ENCODE measurements around the gene PITPNM3. TPM values are rescaled to one million over a fixed set of nuclear protein-coding genes. Genes with fewer than 3 reads are reported as not detected.

Gene PITPNM3
- polyA plus RNA-seq, 1 donor from 2014 or later: 3.0 TPM

DNA sequence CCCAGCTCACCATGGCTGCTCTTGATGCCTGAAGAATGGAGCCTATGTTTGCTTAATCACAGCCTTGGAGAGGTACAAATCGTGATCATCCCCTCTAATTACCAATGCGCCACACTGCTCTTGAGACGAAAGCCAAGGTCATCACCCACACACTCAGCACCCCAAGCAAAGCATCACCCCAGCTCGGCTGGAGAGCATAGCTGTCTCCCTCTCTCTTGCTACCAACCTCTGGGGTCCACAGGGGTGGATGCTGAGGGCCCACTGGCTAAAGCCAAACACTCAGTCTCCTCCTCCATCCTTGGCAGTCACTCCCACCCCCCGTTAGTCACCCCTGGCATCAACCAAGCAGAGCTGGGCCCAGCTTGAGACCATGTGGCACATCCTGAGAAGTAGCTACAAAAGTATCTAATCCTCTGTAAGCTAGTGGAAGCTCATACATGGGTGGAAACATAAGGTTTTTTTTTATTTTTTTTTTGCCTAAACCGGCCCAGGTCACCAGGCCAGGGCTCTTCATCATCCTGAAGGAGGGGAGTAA lies 67.3 kb downstream of the PITPNM3 start:
- Histone ChIP-seq H3K9me2 (ENCODE audit: insufficient read depth, low read length) (no peaks in the 10 kb centered on the region), H3K9ac (ENCODE audit: low read length) (no peak overlapping the region), H3K27me3 (ENCODE audit: insufficient read depth, low read depth, low read length) (no peaks in the 10 kb centered on the region), H3K36me3 (ENCODE audit: insufficient read depth, low read length) (no peaks in the 10 kb centered on the region), H2AFZ (ENCODE audit: low read depth, low read length) (no peak overlapping the region), H4K20me1 (ENCODE audit: insufficient read depth) (no peaks in the 10 kb centered on the region), H3K4me2 (ENCODE audit: low read length) (no peak overlapping the region), H3K79me2 (replicated peaks; ENCODE audit: insufficient read depth, low read length) (no peaks in the 10 kb centered on the region), H3K27ac (ENCODE audit: low read length) (no peak overlapping the region), H3K9me3 (ENCODE audit: low read length) (no peaks in the 10 kb centered on the region), H3F3A (ENCODE audit: insufficient read depth, low read length, poor library complexity, severe bottlenecking) (no peaks in the 10 kb centered on the region), H3K4me3 (ENCODE audit: low read length) (no peak overlapping the region)
- no peak for TF ChIP-seq RAD21 (conservative IDR thresholded peaks at IDR 0.05)
- TF ChIP-seq POLR2AphosphoS5 (IDR thresholded peaks at IDR 0.05): no peak
- TF ChIP-seq MXI1 (conservative IDR thresholded peaks at IDR 0.05; ENCODE audit: poor library complexity, severe bottlenecking): no peak
- TF ChIP-seq SMC3 (conservative IDR thresholded peaks at IDR 0.05; ENCODE audit: poor library complexity): no peak
- no peak for TF ChIP-seq REST (IDR thresholded peaks at IDR 0.05; ENCODE audit: borderline replicate concordance)

DNA sequence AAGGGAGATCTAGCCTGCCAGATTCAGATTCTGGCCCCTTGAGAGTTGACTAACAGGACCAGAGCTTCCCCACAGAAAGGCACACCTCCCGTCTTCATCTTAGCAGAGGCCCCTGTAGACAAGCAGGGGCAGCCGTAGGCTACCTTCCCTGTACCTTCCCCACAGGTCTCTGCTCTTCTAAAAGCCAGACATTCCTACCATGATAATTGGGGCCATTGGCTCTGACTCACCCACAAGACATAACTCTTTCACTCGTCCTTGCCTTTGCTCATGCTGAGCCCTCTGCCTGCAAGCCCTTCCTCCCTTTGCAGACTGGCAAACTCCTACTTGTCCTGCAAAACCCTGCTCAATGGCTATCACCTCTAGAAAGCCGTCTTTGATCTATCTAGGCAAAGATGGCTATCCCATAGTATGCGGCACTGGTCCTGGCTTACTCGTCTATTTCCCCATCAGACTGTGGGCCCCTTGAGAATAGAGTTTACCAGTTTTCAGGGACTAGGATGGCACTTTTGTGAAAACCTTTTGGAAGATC lies 68.3 kb downstream of the PITPNM3 start:
- no peaks in the 10 kb centered on the region for H4K20me1 ChIP-seq (ENCODE audit: insufficient read depth)
- no peak overlapping the region for H2AFZ ChIP-seq (ENCODE audit: low read depth, low read length)
- no peaks in the 10 kb centered on the region for H3K27me3 ChIP-seq (ENCODE audit: insufficient read depth, low read depth, low read length)
- TF ChIP-seq REST (IDR thresholded peaks at IDR 0.05; ENCODE audit: borderline replicate concordance) (no peak), RAD21 (conservative IDR thresholded peaks at IDR 0.05) (no peak), EP300 (conservative IDR thresholded peaks at IDR 0.05; ENCODE audit: poor library complexity, severe bottlenecking) (no peak), SMC3 (conservative IDR thresholded peaks at IDR 0.05; ENCODE audit: poor library complexity) (no peak), EZH2 (IDR thresholded peaks at IDR 0.05; ENCODE audit: borderline replicate concordance, insufficient read depth, low read length, poor library complexity, severe bottlenecking) (no peak), POLR2AphosphoS5 (IDR thresholded peaks at IDR 0.05) (no peak)
- TF ChIP-seq, protein P1, sequence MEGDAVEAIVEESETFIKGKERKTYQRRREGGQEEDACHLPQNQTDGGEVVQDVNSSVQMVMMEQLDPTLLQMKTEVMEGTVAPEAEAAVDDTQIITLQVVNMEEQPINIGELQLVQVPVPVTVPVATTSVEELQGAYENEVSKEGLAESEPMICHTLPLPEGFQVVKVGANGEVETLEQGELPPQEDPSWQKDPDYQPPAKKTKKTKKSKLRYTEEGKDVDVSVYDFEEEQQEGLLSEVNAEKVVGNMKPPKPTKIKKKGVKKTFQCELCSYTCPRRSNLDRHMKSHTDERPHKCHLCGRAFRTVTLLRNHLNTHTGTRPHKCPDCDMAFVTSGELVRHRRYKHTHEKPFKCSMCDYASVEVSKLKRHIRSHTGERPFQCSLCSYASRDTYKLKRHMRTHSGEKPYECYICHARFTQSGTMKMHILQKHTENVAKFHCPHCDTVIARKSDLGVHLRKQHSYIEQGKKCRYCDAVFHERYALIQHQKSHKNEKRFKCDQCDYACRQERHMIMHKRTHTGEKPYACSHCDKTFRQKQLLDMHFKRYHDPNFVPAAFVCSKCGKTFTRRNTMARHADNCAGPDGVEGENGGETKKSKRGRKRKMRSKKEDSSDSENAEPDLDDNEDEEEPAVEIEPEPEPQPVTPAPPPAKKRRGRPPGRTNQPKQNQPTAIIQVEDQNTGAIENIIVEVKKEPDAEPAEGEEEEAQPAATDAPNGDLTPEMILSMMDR (IDR thresholded peaks at IDR 0.05; ENCODE audit: poor library complexity, severe bottlenecking): no peak
- no peaks in the 10 kb centered on the region for H3F3A ChIP-seq (ENCODE audit: insufficient read depth, low read length, poor library complexity, severe bottlenecking)
- H3K4me3 ChIP-seq (ENCODE audit: low read length): no peak overlapping the region
- no peak overlapping the region for H3K9ac ChIP-seq (ENCODE audit: low read length)
- H3K27ac ChIP-seq (ENCODE audit: low read length): no peak overlapping the region
- H3K9me3 ChIP-seq (ENCODE audit: low read length): no peaks in the 10 kb centered on the region
- H3K9me2 ChIP-seq (ENCODE audit: insufficient read depth, low read length): no peaks in the 10 kb centered on the region
- H3K36me3 ChIP-seq (ENCODE audit: insufficient read depth, low read length): no peaks in the 10 kb centered on the region
- no peaks in the 10 kb centered on the region for H3K79me2 ChIP-seq (replicated peaks; ENCODE audit: insufficient read depth, low read length)
- H3K4me2 ChIP-seq (ENCODE audit: low read length): no peak overlapping the region
